ENCODE data around the gene IRGC.

IRGC gene

GRCh38 chr19:43687660-43687997, 28.2 kb upstream of the IRGC start:
- TF ChIP-seq EP300 (IDR thresholded peaks at IDR 0.05; ENCODE audit: borderline replicate concordance): no peak
- no peak for TF ChIP-seq NFIC (IDR thresholded peaks at IDR 0.05)
- TF ChIP-seq TAF1 (IDR thresholded peaks at IDR 0.05; ENCODE audit: low read depth): no peak
- no peak for TF ChIP-seq TCF12 (IDR thresholded peaks at IDR 0.05; ENCODE audit: low read depth)
- TF ChIP-seq CEBPB (IDR thresholded peaks at IDR 0.05): no peak

GRCh38 chr19:43688059-43688701, 27.7 kb upstream of the IRGC start:
- TF ChIP-seq FOXM1 (IDR thresholded peaks at IDR 0.05; ENCODE audit: borderline replicate concordance, low read depth) (no peak), TEAD4 (IDR thresholded peaks at IDR 0.05) (no peak), YY1 (IDR thresholded peaks at IDR 0.05; ENCODE audit: low read depth) (no peak), USF1 (IDR thresholded peaks at IDR 0.05) (no peak), EGR1 (IDR thresholded peaks at IDR 0.05) (no peak), REST (IDR thresholded peaks at IDR 0.05; ENCODE audit: low read depth) (no peak), CREB1 (IDR thresholded peaks at IDR 0.05; ENCODE audit: low read depth) (no peak)

- TF ChIP-seq YY1 (IDR thresholded peaks at IDR 0.05; ENCODE audit: low read depth) (no peak), MAX (IDR thresholded peaks at IDR 0.05) (no peak), TCF12 (IDR thresholded peaks at IDR 0.05; ENCODE audit: low read depth) (no peak), EP300 (IDR thresholded peaks at IDR 0.05; ENCODE audit: borderline replicate concordance) (no peak), TEAD4 (IDR thresholded peaks at IDR 0.05) (no peak), USF1 (IDR thresholded peaks at IDR 0.05) (no peak), FOXM1 (IDR thresholded peaks at IDR 0.05; ENCODE audit: borderline replicate concordance, low read depth) (no peak), NFIC (IDR thresholded peaks at IDR 0.05) (no peak), CEBPB (IDR thresholded peaks at IDR 0.05) (no peak), EGR1 (IDR thresholded peaks at IDR 0.05) (no peak)
These were observed 25.4 kb upstream of the IRGC start for GRCh38 chr19:43690444-43690843.

GRCh38 chr19:43690890-43691289, 25.0 kb upstream of the IRGC start:
- TF ChIP-seq EGR1 (IDR thresholded peaks at IDR 0.05) (no peak), EP300 (IDR thresholded peaks at IDR 0.05; ENCODE audit: borderline replicate concordance) (no peak), RAD21 (IDR thresholded peaks at IDR 0.05; ENCODE audit: low read depth) (no peak), TEAD4 (IDR thresholded peaks at IDR 0.05) (no peak), ZBTB7A (IDR thresholded peaks at IDR 0.05; ENCODE audit: low read depth) (no peak), NFIC (IDR thresholded peaks at IDR 0.05) (no peak), CREB1 (IDR thresholded peaks at IDR 0.05; ENCODE audit: low read depth) (no peak)

GRCh38 chr19:43691755-43692154, 24.1 kb upstream of the IRGC start:
- TF ChIP-seq TAF1 (IDR thresholded peaks at IDR 0.05; ENCODE audit: low read depth): no peak
- peak; percentile 29; the same call in 1 of the 2 replicates for TF ChIP-seq USF1 (IDR thresholded peaks at IDR 0.05)

- TF ChIP-seq RAD21 (IDR thresholded peaks at IDR 0.05; ENCODE audit: low read depth): no peak
- no peak for TF ChIP-seq ZBTB7A (IDR thresholded peaks at IDR 0.05; ENCODE audit: low read depth)
- TF ChIP-seq REST (IDR thresholded peaks at IDR 0.05; ENCODE audit: low read depth): no peak
- TF ChIP-seq TCF12 (IDR thresholded peaks at IDR 0.05; ENCODE audit: low read depth): no peak
- no peak for TF ChIP-seq USF1 (IDR thresholded peaks at IDR 0.05)
These were observed 23.5 kb upstream of the IRGC start for GRCh38 chr19:43692385-43692784.
